Ovary (tissue), 9 donors: ENCODE measurements around the gene ARHGAP40. TPM values are rescaled to one million over a fixed set of nuclear protein-coding genes. Genes with fewer than 3 reads are reported as not detected.

Experiments
- DNase-seq, 5 donors: peaks; one replicate each; pipeline ENCODE4 v3.0.0-alpha.2; 2019 to 2020
- H3K27ac ChIP-seq, 2 donors: fragments of 200-600 bp; one replicate each; pipeline versions ENCODE4 v1.5.1 to v1.8.0; 2019 to 2022
- H3K27me3 ChIP-seq: fragments of 200-600 bp; one replicate; pipeline ENCODE4 v1.8.0; 2022
- H3K36me3 ChIP-seq: fragments of 200-600 bp; sonication (generic); one replicate; pipeline ENCODE4 v1.5.1; 2019
- H3K4me1 ChIP-seq: one replicate; pipeline ENCODE4 v1.8.1; 2013; ENCODE audit warnings: mild to moderate bottlenecking, moderate library complexity; ENCODE audit not compliant: insufficient read depth
- H3K4me3 ChIP-seq: fragments of 200-600 bp; sonication (generic); one replicate; pipeline ENCODE4 v1.5.1; 2017
- H3K9me3 ChIP-seq, 2 donors: fragments of 200-600 bp in 1 of 2; sonication (generic) in 1 of 2; one replicate each; pipeline versions ENCODE4 v1.5.1 to v1.8.1; 2013 to 2019; ENCODE audit warnings: mild to moderate bottlenecking in 1 of 2, moderate library complexity in 1 of 2
- CTCF ChIP-seq, 3 donors: fragments of 450-650 bp in 2 of 3; fragments of 200-600 bp in 1 of 3; IDR thresholded peaks; one replicate each; pipeline versions ENCODE4 v1.5.1 to v1.8.0; 2016 to 2022; ENCODE audit warnings: antibody characterized with exemption in 3 of 3, mild to moderate bottlenecking in 1 of 3
- EP300 ChIP-seq: sonication (generic); formaldehyde crosslinking; IDR thresholded peaks from one replicate; pipeline ENCODE4 v1.6.1; 2017; ENCODE audit warnings: antibody characterized with exemption
- POLR2A ChIP-seq: fragments of 450-650 bp; IDR thresholded peaks from one replicate; pipeline ENCODE4 v1.6.1; 2017; ENCODE audit warnings: antibody characterized with exemption, mild to moderate bottlenecking, moderate library complexity
- WGBS, 3 donors: extraction: QIAGEN DNeasy Blood & Tissue Kit in 1 of 3; methylation state at CpG; one replicate each; pipeline versions ENCODE4 v1.1.5 to v1.1.7; 2013 to 2017; 5-methylcytosine and 5-hydroxymethylcytosine counted together
- intact Hi-C, 4 donors: fragments of 100-400 bp; cut with DNase I; formaldehyde crosslinking; loops; one replicate each; pipeline versions ENCODE4 v1.11.0 to v1.15.1; 2022 to 2023
- polyA plus RNA-seq, 2 donors: library from polyadenylated mRNA; stranded (reverse); fragments of 200-250 nt in 1 of 2; fragments of 350-450 nt in 1 of 2; fragmentation: Illumina TruSeq in 1 of 2; extraction: RNeasy Lipid Tissue Mini Kit (QIAGEN cat#74804) in 1 of 2; gene quantifications; one replicate each; pipeline ENCODE4 v1.2.3, GENCODE V29; 2013 to 2014
- total RNA-seq, 7 donors: library from RNA; depleted of rRNA in 2 of 7; stranded (reverse); fragments of >200 nt in 2 of 7; fragmentation: NEBNext Ultra II Directional in 3 of 7; extraction: Animal tissue kit (Norgen Biotek cat#: 25700) in 3 of 7; gene quantifications; one replicate each; pipeline versions ENCODE4 v1.1.0 to v1.2.4, GENCODE V29; 2016 to 2023
- donor health status: DM: no; HTN: no; CAD: no; lungs with moderate emphysema.
- donor health status: DM: no; HTN: no; CAD: no.
- donor health status: Bipolar disorder and iron deficiency.
- donor health status: DM: yes; HTN: yes; CAD: no.
- donor health status: DM: no; HTN: no; CAD: no.
- donor health status: DM: yes; HTN: yes; CAD: no.

ARHGAP40 gene
- total and polyA plus RNA-seq, 9 donors, result not detected

- TF ChIP-seq CTCF (IDR thresholded peaks at IDR 0.05) (no peak), EP300 (no peak), POLR2A (no peak)
- WGBS, 3 donors, result 90 to 94% (median 90%) methylated on average over 6 of the region's 6 CpGs
- Histone ChIP-seq H3K27ac (no peak overlapping the region), H3K36me3 (no peaks in the 10 kb centered on the region), H3K27me3 (no peaks in the 10 kb centered on the region), H3K4me1 (no peaks in the 10 kb centered on the region), H3K9me3 (no peaks in the 10 kb centered on the region), H3K4me3 (no peak overlapping the region)
- DNase-seq, result no peak
- intact Hi-C loops, result loop anchor here in 1 of 4 donors (10.0 kb wide), 1 partner anchor 59 kb away; no protein-coding TSS in a partner anchor
These were observed 35.5 kb upstream of the ARHGAP40 start for GRCh38 chr20:38566036-38566598.

- H3K4me3 ChIP-seq, result no peak overlapping the region
- H3K27ac ChIP-seq, result no peak overlapping the region
- H3K36me3 ChIP-seq, result no peaks in the 10 kb centered on the region
- no peaks in the 10 kb centered on the region for H3K9me3 ChIP-seq
- H3K27me3 ChIP-seq, result no peaks in the 10 kb centered on the region
- TF ChIP-seq CTCF (IDR thresholded peaks at IDR 0.05), result no peak
- TF ChIP-seq EP300, result no peak
- no peak for TF ChIP-seq POLR2A
- intact Hi-C loops, result loop anchor here in 1 of 4 donors (10.0 kb wide), 1 partner anchor 55 kb away; no protein-coding TSS in a partner anchor
- no peaks in the 10 kb centered on the region for H3K4me1 ChIP-seq
- no peak for DNase-seq
- WGBS, 3 donors, result 79 to 85% (median 79%) methylated on average over 5 of the region's 5 CpGs
These were observed 31.7 kb upstream of the ARHGAP40 start for GRCh38 chr20:38569747-38570525.

GRCh38 chr20:38573413-38573812 lies 28.2 kb upstream of the ARHGAP40 start:
- Histone ChIP-seq H3K36me3 (no peaks in the 10 kb centered on the region), H3K27me3 (no peaks in the 10 kb centered on the region)

More at GRCh38 chr20:38573413-38573812, 28.2 kb upstream of the ARHGAP40 start:
- DNase-seq, result no peak
- 62 to 81% (median 73%) methylated on average over 7 of the region's 7 CpGs for WGBS, 3 donors
- Histone ChIP-seq H3K9me3 (no peaks in the 10 kb centered on the region), H3K4me1 (no peaks in the 10 kb centered on the region), H3K27ac (no peak overlapping the region), H3K4me3 (no peak overlapping the region)
- intact Hi-C loops, result no loop called here
- TF ChIP-seq CTCF (IDR thresholded peaks at IDR 0.05), result no peak
- no peak for TF ChIP-seq POLR2A
- no peak for TF ChIP-seq EP300
